Breast epithelium (tissue), 3 donors: ENCODE data around the gene BICD1.

Source experiments
- CTCF ChIP-seq, 3 donors: fragments of 450-650 bp; IDR thresholded peaks; one replicate each; pipeline ENCODE4 v1.5.1; 2016 to 2017; ENCODE audit warnings: antibody characterized with exemption in 3 of 3, mild to moderate bottlenecking in 3 of 3, moderate library complexity in 3 of 3
- POLR2A ChIP-seq: fragments of 450-650 bp; IDR thresholded peaks from one replicate; pipeline ENCODE4 v1.6.1; 2016; ENCODE audit warnings: antibody characterized with exemption, mild to moderate bottlenecking, moderate library complexity
- POLR2AphosphoS5 ChIP-seq, 3 donors: sonication (generic); formaldehyde crosslinking; IDR thresholded peaks; one replicate each; pipeline ENCODE4 v1.6.1; 2017; ENCODE audit warnings: antibody characterized with exemption in 3 of 3

GRCh38 chr12:32290411-32290810 lies 183.8 kb downstream of the BICD1 start:
- no peak for TF ChIP-seq CTCF (IDR thresholded peaks at IDR 0.05)
- TF ChIP-seq POLR2A = no peak
- no peak for TF ChIP-seq POLR2AphosphoS5 (IDR thresholded peaks at IDR 0.05)
